ENCODE measurements around the gene PCMT1. TPM values are rescaled to one million over a fixed set of nuclear protein-coding genes. Genes with fewer than 3 reads are reported as not detected.

PCMT1 gene
- total and polyA plus RNA-seq, 9 of the 15 experiments (the other 6 are each of a cell fraction or from before 2014, with no cell fraction given): 217 to 541 (median 327) TPM

DNA sequence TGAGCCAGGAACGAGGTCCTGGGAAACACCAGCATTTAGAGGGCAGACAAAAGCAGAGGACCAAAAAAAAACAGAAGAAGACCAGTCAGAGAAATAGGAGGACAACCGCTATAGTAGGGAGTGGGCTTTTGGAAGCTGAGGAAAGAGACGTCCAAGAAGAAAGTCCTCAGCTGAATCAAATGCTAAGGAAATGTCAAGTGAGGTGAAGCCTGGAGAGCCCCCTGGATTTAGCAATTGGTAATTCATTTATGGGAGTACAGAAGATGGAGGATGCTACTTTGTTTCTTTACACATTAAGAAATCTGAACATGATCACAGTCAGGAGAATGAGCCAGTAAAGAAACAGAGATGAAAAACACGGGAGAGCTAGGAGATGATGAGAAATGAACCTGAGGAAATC, 73.5 kb downstream of the PCMT1 start:
- no peaks in the 10 kb centered on the region for H4K20me1 ChIP-seq (replicated peaks; ENCODE audit: control insufficient read depth, insufficient read depth, low read length)
- no peaks in the 10 kb centered on the region for H3K27me3 ChIP-seq (ENCODE audit: control insufficient read depth in 2 of 2, insufficient read depth in 2 of 2, low read length in 2 of 2)
- ChIA-PET CTCF (ENCODE audit: low intra/inter-chr PET ratio) (interaction anchor here (0.6 to 0.9 kb wide), 3 partner anchors 99 to 194 kb away, joined by 3 read pairs; no protein-coding TSS in a partner anchor), POLR2A (interaction anchor here (0.7 to 1.0 kb wide), 4 partner anchors 9 to 279 kb away, joined by 3 to 4 read pairs (median 4); no protein-coding TSS in a partner anchor)
- H3K36me3 ChIP-seq (ENCODE audit: control insufficient read depth, insufficient read depth, low read length): no peaks in the 10 kb centered on the region
- no peaks in the 10 kb centered on the region for H3K9me3 ChIP-seq (replicated peaks; ENCODE audit: control insufficient read depth, insufficient read depth, low read depth, low read length)
- no TSS peak for BruUV-seq (replicated peaks)
- 18% methylated on average over 4 of the region's 4 CpGs for WGBS (ENCODE audit: insufficient coverage, low coverage, missing lambda C conversion rate)
- intact Hi-C loops (cut with micrococcal nuclease): loop anchor here (2.0 kb wide), 1 partner anchor 98 kb away; no protein-coding TSS in a partner anchor
- H3K4me3 ChIP-seq: no peak overlapping the region
- H2AFZ ChIP-seq (ENCODE audit: low read depth, low read length): peak overlapping the region; percentile 5; the same call in 1 of the 2 replicates
- no peaks in the 10 kb centered on the region for H3K79me2 ChIP-seq (ENCODE audit: control insufficient read depth, insufficient read depth, low read length)
- H3K9me1 ChIP-seq (ENCODE audit: control insufficient read depth, insufficient read depth, low read length): no peaks in the 10 kb centered on the region
- in situ Hi-C loops (cut with MboI): loop anchor here (5.0 kb wide), 1 partner anchor 101 kb away; no protein-coding TSS in a partner anchor
- DNase-seq (ENCODE audit: extremely low read depth in 1 of 4, low spot score in 3 of 4): peak in 2 of 4 experiments; percentile 20 to 33
- no peak overlapping the region for H3K27ac ChIP-seq (ENCODE audit: extremely low read depth, low read depth, low read length)
- peaks cover 5 to 10% of the 10 kb centered on the region in 2 experiments; a peak in 4 of 5 replicates for H3K4me1 ChIP-seq (replicated peaks in 1 of 2; ENCODE audit: control insufficient read depth in 2 of 2, insufficient read depth in 2 of 2, low read length in 2 of 2)
- no peak for FAIRE-seq
- peak; percentile 66 for ATAC-seq
- no peak overlapping the region for H3K9ac ChIP-seq (ENCODE audit: insufficient read depth in 1 of 2, low read depth in 2 of 2, low read length in 2 of 2)
- H3K4me2 ChIP-seq (ENCODE audit: insufficient read depth, low read length): no peak overlapping the region
- TF ChIP-seq NR2C2 (CRISPR knock-in tag; IDR thresholded peaks at IDR 0.05) (no peak), NR2C2 (tag; IDR thresholded peaks at IDR 0.05) (no peak), SAP30 (IDR thresholded peaks at IDR 0.05; ENCODE audit: borderline replicate concordance, insufficient read depth, low read depth, low read length, poor library complexity, severe bottlenecking) (no peak), RAD21 (CRISPR knock-in tag; conservative IDR thresholded peaks at IDR 0.05 in 1 of 2, IDR thresholded peaks at IDR 0.05 in 1 of 2) (peak in 1 of 2 experiments; percentile 63; a peak in 2 of 4 replicates), MYC (IDR thresholded peaks at IDR 0.05; ENCODE audit: low read depth, low read length) (no peak), MYC (CRISPR knock-in tag; IDR thresholded peaks at IDR 0.05; ENCODE audit: borderline replicate concordance, low read depth) (no peak), SMAD3 (CRISPR knock-in tag; conservative IDR thresholded peaks at IDR 0.05) (no peak), CTCF (IDR thresholded peaks at IDR 0.05 in 2 of 3, conservative IDR thresholded peaks at IDR 0.05 in 1 of 3; ENCODE audit: insufficient read depth in 2 of 3, low read depth in 1 of 3, low read length in 3 of 3) (peak; percentile 50 to 61 (median 58)), TCF7L2 (IDR thresholded peaks at IDR 0.05; ENCODE audit: low read depth, low read length) (no peak), HNRNPL (IDR thresholded peaks at IDR 0.05; ENCODE audit: low read depth, low read length) (no peak), SMC3 (conservative IDR thresholded peaks at IDR 0.05; ENCODE audit: insufficient read depth, low read depth, low read length) (0 out of 2 replicates have a peak, but pooled peaks have one; percentile 12), ZNF175 (CRISPR knock-in tag; IDR thresholded peaks at IDR 0.05; ENCODE audit: low read depth) (no peak), ZBTB5 (IDR thresholded peaks at IDR 0.05) (no peak), PHF21A (IDR thresholded peaks at IDR 0.05; ENCODE audit: borderline replicate concordance, low read depth) (no peak), L3MBTL2 (IDR thresholded peaks at IDR 0.05) (no peak), SMARCE1 (IDR thresholded peaks at IDR 0.05) (no peak), FOXP1 (CRISPR knock-in tag; IDR thresholded peaks at IDR 0.05) (no peak), ZNF766 (CRISPR knock-in tag; conservative IDR thresholded peaks at IDR 0.05) (no peak), CSDE1 (IDR thresholded peaks at IDR 0.05) (no peak), ZNF253 (CRISPR knock-in tag; conservative IDR thresholded peaks at IDR 0.05) (no peak), NCOA6 (IDR thresholded peaks at IDR 0.05) (no peak)
